ENCODE data around the gene CLDN19.

The CLDN19 gene

DNA sequence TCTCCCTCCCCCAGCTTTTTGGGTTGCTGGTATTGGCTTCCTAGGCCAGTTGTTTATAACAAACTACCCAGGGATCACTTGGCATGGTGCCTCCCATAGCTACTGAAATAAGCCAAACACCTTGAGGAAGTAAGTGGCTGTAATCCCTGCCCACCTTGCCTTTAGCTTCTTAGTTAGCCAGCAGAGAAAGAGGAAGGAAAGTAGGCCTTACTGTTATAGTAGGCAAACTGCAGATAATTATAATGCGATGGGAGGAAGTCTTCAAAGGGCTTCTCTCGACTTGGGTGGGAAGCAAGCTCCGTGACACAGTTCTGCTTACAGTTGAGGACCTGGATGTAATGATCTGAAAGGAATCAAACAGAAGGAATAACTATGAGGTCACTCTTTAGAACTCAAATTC, 18.6 kb upstream of the CLDN19 start:
- Histone ChIP-seq H3K9me2 (replicated peaks; ENCODE audit: low read depth, low read length) (no peaks in the 10 kb centered on the region), H3K4me3 (ENCODE audit: low read length, poor library complexity, severe bottlenecking) (no peak overlapping the region), H3K27me3 (ENCODE audit: insufficient read depth, low read length, poor library complexity, severe bottlenecking) (no peaks in the 10 kb centered on the region), H3K4me1 (ENCODE audit: insufficient read depth, low read length, poor library complexity, severe bottlenecking) (peaks cover 10% of the 10 kb centered on the region), H3K79me2 (ENCODE audit: insufficient read depth, low read length) (peaks cover 5% of the 10 kb centered on the region), H3F3A (ENCODE audit: low read depth) (no peaks in the 10 kb centered on the region), H3K9ac (ENCODE audit: low read depth, low read length, poor library complexity, severe bottlenecking) (no peak overlapping the region), H3K4me2 (ENCODE audit: low read depth, low read length, poor library complexity, severe bottlenecking) (no peak overlapping the region), H3K9me3 (ENCODE audit: insufficient read depth, low read depth, low read length) (no peaks in the 10 kb centered on the region), H4K20me1 (ENCODE audit: insufficient read depth, low read length, poor library complexity, severe bottlenecking) (no peaks in the 10 kb centered on the region), H2AFZ (ENCODE audit: low read length) (no peak overlapping the region), H3K36me3 (ENCODE audit: insufficient read depth, low read length) (peaks cover 48% of the 10 kb centered on the region; the same call in 1 of the 2 replicates)
- TF ChIP-seq, protein P1, sequence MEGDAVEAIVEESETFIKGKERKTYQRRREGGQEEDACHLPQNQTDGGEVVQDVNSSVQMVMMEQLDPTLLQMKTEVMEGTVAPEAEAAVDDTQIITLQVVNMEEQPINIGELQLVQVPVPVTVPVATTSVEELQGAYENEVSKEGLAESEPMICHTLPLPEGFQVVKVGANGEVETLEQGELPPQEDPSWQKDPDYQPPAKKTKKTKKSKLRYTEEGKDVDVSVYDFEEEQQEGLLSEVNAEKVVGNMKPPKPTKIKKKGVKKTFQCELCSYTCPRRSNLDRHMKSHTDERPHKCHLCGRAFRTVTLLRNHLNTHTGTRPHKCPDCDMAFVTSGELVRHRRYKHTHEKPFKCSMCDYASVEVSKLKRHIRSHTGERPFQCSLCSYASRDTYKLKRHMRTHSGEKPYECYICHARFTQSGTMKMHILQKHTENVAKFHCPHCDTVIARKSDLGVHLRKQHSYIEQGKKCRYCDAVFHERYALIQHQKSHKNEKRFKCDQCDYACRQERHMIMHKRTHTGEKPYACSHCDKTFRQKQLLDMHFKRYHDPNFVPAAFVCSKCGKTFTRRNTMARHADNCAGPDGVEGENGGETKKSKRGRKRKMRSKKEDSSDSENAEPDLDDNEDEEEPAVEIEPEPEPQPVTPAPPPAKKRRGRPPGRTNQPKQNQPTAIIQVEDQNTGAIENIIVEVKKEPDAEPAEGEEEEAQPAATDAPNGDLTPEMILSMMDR (conservative IDR thresholded peaks at IDR 0.05; ENCODE audit: low read length): no peak
- TF ChIP-seq EZH2phosphoT487 (IDR thresholded peaks at IDR 0.05; ENCODE audit: borderline replicate concordance): no peak

DNA sequence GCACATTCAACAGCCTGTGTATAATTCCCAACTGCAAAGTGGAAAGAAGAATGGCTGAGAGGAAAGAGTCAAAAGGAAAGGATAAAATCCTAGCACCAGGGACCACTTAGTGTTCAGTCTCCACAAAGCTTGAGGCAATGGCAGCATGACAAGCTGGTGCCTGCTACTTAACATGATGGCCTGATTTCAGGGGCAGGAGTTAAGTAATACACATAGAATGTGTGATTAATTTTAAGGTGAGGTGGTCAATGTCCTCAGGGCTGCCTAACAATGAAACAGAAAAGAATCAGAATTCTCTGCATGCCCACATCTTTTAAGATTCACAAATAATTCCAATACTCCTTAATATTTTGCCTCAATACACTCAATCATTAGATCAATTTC, 17.8 kb upstream of the CLDN19 start:
- no peak overlapping the region for H3K4me3 ChIP-seq (ENCODE audit: low read length, poor library complexity, severe bottlenecking)
- H3K9ac ChIP-seq (ENCODE audit: low read depth, low read length, poor library complexity, severe bottlenecking): no peak overlapping the region
- no peaks in the 10 kb centered on the region for H3K9me2 ChIP-seq (replicated peaks; ENCODE audit: low read depth, low read length)
- H3K9me3 ChIP-seq (ENCODE audit: insufficient read depth, low read depth, low read length): no peaks in the 10 kb centered on the region
- no peaks in the 10 kb centered on the region; the same call in 1 of the 2 replicates for H3K79me2 ChIP-seq (ENCODE audit: insufficient read depth, low read length)
- peaks cover 48% of the 10 kb centered on the region; the same call in 1 of the 2 replicates for H3K36me3 ChIP-seq (ENCODE audit: insufficient read depth, low read length)
- H3F3A ChIP-seq (ENCODE audit: low read depth): no peaks in the 10 kb centered on the region
- H3K4me2 ChIP-seq (ENCODE audit: low read depth, low read length, poor library complexity, severe bottlenecking): no peak overlapping the region
- H4K20me1 ChIP-seq (ENCODE audit: insufficient read depth, low read length, poor library complexity, severe bottlenecking): no peaks in the 10 kb centered on the region
- peaks cover 7% of the 10 kb centered on the region for H3K4me1 ChIP-seq (ENCODE audit: insufficient read depth, low read length, poor library complexity, severe bottlenecking)
- TF ChIP-seq, protein P1 (conservative IDR thresholded peaks at IDR 0.05; ENCODE audit: low read length): no peak
- TF ChIP-seq EZH2phosphoT487 (IDR thresholded peaks at IDR 0.05; ENCODE audit: borderline replicate concordance): no peak
- no peaks in the 10 kb centered on the region for H3K27me3 ChIP-seq (ENCODE audit: insufficient read depth, low read length, poor library complexity, severe bottlenecking)
- H2AFZ ChIP-seq (ENCODE audit: low read length): no peak overlapping the region

DNA sequence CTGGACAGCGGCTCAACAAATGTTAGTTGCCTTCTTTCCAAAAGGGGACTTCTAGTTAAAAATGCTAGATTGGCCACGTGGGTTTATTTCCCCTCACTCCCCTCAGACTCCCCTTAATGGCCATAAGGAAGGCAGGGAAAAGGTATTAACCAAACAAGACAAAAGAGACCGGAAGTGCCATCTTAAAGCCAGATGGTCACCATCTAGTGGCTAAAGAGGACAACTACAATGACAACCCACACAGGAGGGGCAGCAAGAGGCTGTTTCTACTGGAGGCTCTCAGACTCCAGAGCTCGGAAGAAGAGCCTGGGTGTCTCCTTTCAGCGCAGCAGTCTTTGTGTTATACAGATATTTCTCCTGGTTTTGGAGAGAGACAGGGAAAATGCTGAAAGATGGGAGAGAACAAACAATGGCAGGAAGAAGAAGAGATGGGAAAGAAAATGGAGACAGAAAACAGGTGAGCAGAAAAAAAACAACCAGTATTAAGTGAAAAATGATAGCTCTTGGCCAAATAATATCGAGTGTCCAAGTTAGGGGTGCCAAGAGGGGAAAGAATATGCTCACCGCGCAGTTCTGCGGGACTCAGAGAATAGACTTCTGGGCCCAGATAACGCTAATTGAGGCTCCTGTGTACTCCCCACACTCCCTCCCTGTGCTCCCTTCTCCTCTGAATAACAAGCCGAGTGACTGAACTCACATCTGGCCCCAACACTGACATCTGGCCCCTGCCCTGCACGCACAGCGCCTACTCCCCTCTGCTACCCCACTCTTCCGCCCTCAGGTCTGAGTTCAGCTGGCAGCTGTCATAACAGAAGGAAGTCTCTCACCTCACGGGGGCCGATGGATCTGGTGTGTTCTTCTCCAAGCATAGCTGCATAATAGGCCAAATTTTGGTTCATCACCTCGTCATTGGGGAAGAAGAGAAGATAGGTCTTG, 17.2 kb upstream of the CLDN19 start:
- Histone ChIP-seq H3K36me3 (ENCODE audit: insufficient read depth, low read length) (peaks cover 53% of the 10 kb centered on the region; the same call in 1 of the 2 replicates), H3F3A (ENCODE audit: low read depth) (no peaks in the 10 kb centered on the region), H3K4me1 (ENCODE audit: insufficient read depth, low read length, poor library complexity, severe bottlenecking) (no peaks in the 10 kb centered on the region), H3K9me2 (replicated peaks; ENCODE audit: low read depth, low read length) (no peaks in the 10 kb centered on the region), H2AFZ (ENCODE audit: low read length) (no peak overlapping the region), H3K4me2 (ENCODE audit: low read depth, low read length, poor library complexity, severe bottlenecking) (no peak overlapping the region), H3K9ac (ENCODE audit: low read depth, low read length, poor library complexity, severe bottlenecking) (no peak overlapping the region), H4K20me1 (ENCODE audit: insufficient read depth, low read length, poor library complexity, severe bottlenecking) (no peaks in the 10 kb centered on the region), H3K9me3 (ENCODE audit: insufficient read depth, low read depth, low read length) (no peaks in the 10 kb centered on the region), H3K4me3 (ENCODE audit: low read length, poor library complexity, severe bottlenecking) (no peak overlapping the region), H3K79me2 (ENCODE audit: insufficient read depth, low read length) (no peaks in the 10 kb centered on the region), H3K27me3 (ENCODE audit: insufficient read depth, low read length, poor library complexity, severe bottlenecking) (no peaks in the 10 kb centered on the region)
- TF ChIP-seq, protein P1 (conservative IDR thresholded peaks at IDR 0.05; ENCODE audit: low read length): peak; percentile 77
- TF ChIP-seq EZH2phosphoT487 (IDR thresholded peaks at IDR 0.05; ENCODE audit: borderline replicate concordance): no peak
